Ureter (tissue), 1 donor: Measurements from ENCODE around the gene FNTB. TPM values are rescaled to one million over a fixed set of nuclear protein-coding genes. Genes with fewer than 3 reads are reported as not detected.
"Not testable (repeated sequence)": the region's sequence is repeated elsewhere in the genome, so short reads cannot be mapped to it uniquely, and the experiment has no call there.

ENCODE experiments used
- DNase-seq: peaks from one replicate; pipeline ENCODE4 v3.0.0-alpha.2; 2020; ENCODE audit warnings: low spot score
- total RNA-seq: library from RNA; stranded (reverse); gene quantifications from one replicate; pipeline ENCODE4 v1.2.4, GENCODE V29; 2023
- donor health status: DM: yes; HTN: yes; CAD: no.

Gene FNTB
- total RNA-seq, 1 donor from 2014 or later: 28.3 TPM

DNA sequence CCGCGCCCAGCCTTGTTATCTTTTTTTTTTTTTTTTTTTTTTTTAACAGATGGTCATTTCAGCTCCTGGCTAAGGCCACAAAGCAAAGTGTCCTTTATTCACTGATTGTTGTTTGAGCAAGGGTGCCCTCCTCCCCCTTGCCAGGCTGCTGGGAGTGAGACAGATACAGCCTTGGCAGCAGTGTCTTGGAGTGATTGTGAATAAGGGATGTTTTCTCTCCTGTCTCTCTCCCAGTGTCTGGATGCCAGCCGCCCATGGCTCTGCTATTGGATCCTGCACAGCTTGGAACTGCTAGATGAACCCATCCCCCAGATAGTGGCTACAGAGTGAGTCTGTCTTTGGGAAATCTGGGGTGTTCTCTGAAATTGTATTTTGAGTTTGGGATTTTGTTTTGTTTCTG, 28.7 kb downstream of the FNTB start:
- DNase-seq: no peak

DNA sequence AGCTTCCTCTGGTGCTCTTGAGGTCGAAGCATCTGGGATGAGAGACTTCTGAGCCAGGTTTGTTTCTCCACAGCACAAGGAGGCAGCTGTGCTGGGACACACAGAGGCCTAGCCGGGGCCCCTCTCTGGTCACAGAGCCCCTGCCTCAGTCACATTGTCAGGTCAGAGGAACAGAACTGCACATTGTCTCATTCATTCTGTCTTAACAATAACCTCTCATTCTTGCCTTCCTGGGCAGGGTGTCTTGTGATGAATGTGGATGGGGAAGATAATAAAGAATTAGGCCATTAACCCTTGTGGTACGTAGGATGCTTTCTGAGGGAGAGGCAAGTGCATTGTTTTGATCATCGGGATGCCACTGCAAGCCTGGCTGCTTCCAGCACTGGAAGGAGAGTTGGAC, 29.8 kb downstream of the FNTB start:
- DNase-seq: no peak

DNA sequence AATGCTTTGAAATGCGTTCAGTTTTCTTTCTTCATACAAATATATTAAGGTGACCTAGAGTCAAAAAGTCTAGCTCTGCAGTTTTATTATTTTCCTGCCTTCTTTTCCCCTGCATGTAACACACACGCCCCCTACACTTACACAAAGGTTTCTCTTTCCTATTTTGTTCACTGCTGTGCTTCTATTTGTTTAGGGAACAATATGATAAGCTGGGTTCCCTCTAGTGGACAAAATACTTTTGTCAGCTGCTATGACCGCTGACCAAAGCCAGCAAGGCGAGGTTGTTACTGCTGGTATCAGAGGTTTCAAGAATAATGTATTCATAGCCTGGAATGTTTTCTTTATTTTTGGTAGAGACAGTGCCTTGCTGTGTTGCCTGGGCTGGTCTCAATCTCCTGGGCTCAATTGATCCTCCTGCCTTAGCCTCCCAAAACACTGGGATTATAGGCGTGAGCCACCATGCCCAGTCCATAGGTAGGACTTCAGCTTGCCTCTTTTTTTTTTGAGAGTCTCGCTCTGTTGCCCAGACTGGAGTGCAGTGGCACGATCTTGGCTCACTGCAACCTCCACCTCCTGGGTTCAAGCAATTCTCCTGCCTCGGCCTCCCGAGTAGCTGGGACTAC, 33.4 kb downstream of the FNTB start:
- peak; percentile 49 for DNase-seq

DNA sequence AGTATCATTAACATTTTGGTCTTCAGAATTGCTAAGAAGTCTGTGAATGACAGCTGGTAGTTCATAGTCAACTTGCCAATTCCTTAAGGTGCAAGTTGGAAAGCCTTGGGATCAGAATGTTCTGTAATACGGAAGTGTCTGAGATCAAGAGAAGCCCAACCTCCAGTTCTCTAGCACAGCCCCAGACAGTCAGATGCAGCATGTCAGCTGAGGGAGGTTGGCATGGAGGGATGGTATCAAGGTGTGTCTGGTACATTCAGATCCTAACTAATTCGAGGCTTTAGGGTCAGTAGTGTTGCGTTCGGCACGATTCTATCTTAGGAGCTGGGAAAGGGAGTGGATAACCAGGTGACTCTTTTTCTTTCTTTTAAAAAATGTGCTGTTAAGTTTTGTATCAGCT, 38.3 kb downstream of the FNTB start:
- no peak for DNase-seq

DNA sequence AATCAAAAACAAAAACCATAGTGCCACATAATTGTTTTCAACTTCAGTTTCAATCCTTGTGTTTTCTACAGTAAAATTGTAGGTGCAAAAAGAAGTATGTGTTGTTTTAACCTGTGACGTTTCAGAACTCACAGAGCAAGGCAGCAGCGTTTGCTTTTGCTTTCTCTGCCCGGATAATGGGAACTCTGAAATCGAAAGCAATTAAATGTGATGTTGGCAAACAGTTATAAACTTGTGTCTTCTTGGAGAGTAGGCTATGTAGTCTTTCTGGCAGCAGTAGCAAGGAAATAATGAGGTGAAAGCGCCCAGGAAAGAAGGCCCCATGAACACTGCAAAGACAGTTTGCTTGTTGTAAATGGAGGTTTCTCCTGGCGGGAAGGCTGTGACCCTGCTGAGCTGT, 39.1 kb downstream of the FNTB start:
- DNase-seq: no peak

DNA sequence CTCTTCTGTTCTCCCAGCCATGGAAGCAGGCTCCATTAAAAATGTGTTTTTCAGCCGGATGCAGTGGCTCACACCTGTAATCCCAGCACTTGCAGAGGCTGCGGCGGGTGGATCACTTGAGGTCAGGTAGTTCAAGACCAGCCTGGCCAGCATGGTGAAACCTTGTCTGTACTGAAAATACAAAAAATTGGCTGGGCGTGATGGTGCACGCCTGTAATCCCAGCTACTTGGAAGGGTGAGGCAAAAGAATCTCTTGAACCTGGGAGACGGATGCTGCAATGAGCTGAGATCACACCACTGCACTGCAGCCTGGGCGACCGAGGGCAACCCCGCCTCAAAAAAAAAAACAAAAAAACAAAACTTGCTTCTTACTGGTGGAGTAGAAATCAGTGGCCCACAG, 39.8 kb downstream of the FNTB start:
- DNase-seq: no peak

DNA sequence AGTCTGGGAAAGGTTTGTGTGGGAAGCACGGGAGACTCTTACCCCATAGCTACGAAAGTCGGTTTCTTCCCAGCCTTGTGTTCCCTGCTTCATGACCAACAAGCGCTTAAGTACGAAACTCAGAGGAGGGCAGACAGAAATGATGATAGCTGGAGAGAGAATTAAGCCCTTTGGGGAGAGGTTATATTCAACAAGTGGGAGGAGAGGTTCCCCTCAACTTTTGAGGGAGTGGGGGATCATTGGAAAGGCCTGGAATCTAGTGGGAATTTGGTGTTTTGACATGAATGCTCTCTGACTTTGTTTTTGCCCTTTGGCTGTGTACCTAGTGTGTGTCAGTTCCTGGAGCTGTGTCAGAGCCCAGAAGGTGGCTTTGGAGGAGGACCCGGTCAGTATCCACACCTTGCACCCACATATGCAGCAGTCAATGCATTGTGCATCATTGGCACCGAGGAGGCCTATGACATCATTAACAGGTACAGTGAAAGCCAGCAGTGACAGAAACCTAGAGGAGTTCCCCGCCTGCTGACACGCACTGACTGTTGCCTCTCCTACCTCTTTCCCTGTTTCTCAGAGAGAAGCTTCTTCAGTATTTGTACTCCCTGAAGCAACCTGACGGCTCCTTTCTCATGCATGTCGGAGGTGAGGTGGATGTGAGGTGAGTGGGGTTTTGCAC, 40.6 kb downstream of the FNTB start:
- DNase-seq: no peak

DNA sequence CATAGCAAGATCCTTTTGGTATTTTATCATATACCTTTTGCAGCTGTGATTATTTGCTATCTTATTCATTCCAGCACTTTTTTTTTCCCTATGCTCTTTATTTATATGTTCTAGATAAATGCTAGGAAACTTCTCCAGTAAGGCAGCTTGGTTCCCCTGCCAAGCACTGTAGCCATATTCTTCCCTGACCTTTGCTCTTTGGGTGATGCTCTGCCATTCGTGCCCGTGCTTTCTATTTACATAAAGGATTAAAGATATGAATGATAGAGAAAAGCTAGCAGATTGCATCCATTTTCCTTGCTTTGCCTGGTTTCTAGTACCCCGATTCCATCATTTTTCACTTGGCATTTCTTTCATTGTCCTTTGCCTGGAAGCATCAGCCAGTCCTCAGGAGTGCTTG, 42.2 kb downstream of the FNTB start:
- no peak for DNase-seq

DNA sequence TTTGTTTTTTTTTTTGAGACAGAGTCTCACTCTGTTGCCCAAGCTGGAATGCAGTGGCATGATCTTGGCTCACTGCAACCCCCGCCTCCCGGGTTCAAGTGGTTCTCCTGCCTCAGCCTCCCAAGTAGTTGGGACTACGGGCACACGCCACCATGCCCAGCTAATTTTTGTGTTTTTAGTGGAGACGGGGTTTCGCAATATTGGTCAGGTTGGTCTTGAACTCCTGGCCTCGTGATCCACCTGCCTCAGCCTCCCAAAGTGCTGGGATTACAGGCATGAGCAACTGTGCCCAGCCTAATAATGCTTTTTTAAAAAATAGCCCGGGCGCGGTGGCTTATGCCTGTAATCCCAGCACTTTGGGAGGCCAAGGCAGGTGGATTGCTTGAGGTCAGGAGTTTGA, 44.6 kb downstream of the FNTB start:
- not testable (repeated sequence) for DNase-seq

DNA sequence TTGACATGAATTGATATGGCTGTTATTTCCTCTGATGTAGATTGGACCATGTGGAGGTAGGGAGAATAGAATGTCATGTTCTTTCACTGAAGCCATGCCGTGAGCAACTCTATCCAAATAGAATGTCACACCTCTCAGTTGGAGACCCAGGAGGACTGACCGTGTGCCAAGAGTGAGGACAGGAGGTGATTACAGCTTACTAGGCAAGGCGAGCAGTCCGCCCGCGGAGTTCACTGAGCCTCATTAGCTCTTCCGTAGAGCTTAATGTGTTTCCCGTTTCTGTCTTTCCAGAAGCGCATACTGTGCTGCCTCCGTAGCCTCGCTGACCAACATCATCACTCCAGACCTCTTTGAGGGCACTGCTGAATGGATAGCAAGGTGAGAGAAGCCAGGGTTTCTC, 45.6 kb downstream of the FNTB start:
- no peak for DNase-seq

DNA sequence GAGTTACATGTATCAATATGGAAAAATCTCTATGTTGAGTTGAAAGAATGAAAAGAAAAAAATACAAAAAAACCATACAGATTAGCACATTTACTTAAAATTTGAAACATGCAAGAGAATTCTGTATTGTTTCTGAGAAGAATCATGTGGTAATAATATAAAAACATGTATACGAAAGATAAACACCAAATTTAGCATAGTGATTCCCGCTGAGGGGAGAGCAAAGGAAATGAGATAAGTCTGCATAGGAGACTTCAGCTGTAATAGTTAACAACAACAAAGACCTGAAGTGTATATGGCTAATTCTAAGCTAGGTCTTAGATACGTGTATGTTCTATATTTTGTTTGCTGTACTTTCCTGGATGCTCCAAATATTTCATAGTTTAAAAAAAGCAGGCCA, 46.5 kb downstream of the FNTB start:
- no peak for DNase-seq

DNA sequence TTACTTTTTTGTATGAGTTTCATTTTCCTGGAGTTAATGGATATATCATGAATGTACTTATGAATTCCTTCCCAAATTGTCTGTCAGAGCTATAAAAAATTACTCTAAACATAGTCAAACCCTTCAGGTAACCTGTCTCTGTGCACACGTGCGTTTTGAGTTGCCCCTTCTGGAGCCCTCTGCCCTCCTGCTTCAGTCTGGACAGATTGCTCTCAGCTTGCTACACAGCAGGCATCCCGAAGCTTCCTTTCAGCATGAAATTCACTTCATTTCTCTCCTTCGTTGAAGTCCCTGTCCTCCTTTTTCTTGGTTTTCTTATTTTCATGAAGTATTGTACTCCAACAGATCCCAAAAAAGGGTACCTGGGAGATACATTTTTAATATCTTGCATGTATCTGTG, 47.3 kb downstream of the FNTB start:
- no peak for DNase-seq

DNA sequence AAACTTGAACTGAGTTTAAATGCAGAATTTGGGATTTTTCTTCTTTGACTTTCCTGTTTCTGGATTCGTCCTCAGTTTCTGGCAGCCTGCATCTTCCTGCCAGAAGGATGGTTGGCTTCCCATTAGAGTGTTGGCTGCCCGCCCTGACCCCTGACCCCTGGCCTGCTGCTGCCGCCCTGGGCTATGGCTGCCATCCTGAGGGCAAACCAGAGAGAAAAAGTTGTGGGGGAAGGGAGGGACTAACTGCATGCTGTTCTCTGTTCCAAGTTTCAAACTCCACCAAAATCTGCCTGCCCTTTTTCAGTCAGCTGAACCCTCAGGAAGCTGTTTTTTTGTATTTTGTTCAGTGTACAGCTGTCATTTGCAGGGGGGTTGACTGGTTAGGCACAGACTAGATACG, 48.4 kb downstream of the FNTB start:
- DNase-seq: peak; percentile 57

DNA sequence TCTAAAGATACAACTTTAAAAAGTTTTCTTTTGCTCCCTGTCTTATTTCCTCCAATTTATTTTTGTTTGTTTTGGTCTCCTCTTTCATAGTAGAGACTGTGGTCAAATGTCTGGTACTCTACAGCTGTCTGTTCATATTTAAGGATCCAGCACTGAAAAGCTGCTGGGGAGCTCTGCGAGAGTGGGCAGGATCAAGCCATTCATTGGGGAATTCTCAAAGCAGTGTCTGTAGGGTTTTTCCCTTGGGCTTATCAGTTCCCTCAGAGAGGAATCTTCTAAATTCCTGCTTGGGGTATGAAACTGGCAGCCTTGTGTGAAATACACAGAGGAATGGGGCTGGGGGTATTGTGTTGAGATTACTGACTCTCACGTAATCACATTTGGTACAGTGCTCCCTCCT, 52.3 kb downstream of the FNTB start:
- DNase-seq: no peak

DNA sequence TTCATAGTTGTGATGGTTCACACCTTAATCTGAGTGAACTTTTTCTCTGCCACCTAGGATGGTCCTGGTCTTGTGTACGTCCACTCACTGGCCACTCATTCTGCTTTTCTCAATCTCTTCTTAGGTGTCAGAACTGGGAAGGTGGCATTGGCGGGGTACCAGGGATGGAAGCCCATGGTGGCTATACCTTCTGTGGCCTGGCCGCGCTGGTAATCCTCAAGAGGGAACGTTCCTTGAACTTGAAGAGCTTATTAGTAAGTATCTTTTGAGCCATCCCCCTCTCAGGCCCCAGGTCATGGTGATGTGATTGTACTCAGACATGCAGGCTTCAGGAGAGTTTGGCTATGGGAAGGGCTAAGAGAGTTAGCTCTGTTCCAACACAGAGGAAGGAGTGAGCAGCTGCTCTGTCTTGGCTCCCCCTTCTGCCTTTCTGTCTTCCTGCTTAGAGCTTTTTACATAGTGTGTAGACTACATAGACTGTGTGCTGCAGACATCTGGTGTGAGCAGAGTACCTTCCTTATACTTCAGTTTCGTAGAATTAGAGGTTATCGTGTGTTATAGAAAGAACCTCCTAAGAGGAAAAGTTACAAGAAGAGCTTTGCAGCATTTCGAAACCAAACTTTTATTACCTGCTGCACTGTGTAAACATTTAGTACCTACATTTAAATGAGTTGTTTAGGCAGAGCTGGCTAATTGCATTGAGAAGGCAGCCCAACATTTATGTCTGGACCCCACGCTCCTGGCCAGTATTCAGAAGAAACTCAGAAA, 54.2 kb downstream of the FNTB start:
- no peak for DNase-seq

DNA sequence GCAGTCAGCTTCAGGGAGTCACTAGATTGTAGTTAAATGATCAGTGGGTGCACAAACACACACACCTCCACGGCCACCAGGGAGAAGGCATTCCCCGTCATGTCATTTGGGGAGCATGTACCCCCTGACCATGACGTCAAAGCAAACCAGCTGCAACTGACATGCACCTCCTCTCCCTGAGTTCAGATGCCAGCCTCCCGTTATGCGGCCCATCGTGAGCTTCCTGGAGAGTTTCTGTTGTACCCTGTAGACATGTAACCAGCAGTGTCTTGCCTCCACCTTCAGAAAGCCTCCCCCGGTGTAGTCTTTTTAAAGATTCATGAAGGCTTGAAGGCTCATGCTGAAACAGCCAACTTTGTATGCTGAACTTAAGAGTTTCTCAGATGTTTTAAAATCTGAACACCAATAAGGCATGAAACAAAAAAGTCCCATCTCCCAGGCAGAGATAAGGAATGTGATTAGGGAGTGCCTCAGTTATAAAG, 54.8 kb downstream of the FNTB start:
- DNase-seq: no peak

DNA sequence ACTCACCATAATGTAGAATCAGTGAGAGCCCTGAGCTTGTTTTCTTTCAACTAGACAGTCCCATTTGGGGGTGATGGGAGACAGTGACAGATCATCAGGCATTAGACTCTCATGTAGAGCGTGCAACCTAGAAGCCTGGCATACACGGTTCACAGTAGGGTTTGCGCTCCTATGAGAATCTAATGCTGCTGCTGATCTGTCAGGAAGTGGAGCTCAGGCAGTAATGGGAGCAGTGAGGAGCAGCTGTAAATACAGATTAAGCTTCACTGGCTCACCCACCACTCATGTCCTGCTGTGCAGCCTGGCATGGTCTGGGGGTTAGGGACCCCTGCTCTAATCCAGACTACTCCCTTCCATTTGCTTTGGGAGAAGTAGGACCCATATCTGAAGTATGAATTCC, 55.6 kb downstream of the FNTB start:
- DNase-seq: no peak

DNA sequence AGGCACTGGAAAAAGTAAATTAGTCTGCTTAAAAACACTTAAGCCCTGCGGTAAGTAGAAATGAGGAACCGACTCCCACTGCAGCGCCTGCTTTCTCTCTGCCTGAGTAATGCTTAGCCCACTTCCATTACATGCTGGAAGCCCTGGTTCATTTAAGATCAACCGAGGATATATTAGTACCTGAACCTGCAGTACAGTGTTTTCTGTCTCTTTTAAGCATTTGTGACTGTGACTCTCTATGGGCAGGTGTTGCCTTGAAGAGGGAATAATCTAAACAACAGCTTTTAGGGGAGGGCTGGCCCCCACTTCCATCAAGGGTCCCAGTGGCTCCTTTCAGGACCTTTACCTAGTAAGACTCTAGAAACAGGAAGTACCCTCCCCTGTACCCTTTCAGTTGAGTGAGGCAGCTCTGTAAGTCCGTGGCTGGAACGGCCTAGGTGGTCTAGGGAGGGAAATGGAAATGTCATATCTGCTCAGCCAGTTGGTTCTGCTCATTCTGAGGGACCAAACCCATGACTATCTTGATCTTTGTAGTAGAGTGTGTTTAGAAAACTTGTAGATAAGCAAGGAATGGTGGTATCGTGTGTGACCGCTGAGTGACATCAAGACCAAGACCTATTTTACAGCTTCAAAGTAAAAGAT, 56.2 kb downstream of the FNTB start:
- no peak for DNase-seq

DNA sequence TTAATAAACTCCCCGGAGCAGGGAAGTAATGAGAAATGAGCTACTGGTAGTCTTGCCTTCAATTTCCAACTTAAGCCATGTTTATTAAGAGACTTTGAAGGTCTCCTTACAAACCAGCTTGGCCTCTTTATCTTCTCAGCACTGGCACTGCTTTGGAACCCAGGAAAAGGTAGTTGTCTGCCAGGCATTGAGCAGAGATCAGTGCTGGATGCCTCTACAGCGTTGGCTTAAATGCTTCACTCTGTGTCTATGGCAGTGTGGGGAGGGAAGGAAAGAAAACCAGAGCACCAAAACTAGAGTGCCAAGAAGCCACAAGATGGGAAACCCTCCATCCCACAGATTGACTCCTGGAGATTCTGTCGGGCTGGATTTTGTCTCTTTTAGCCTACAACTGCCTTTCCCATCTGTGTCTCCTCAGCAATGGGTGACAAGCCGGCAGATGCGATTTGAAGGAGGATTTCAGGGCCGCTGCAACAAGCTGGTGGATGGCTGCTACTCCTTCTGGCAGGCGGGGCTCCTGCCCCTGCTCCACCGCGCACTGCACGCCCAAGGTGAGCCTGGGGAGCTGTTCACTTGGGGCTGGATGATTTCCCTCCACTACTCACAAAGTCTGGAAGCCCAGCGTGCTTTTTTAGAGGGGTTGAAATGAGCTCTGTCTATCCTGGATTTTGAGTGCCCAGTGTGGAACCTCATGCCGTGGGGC, 57.3 kb downstream of the FNTB start:
- no peak for DNase-seq

DNA sequence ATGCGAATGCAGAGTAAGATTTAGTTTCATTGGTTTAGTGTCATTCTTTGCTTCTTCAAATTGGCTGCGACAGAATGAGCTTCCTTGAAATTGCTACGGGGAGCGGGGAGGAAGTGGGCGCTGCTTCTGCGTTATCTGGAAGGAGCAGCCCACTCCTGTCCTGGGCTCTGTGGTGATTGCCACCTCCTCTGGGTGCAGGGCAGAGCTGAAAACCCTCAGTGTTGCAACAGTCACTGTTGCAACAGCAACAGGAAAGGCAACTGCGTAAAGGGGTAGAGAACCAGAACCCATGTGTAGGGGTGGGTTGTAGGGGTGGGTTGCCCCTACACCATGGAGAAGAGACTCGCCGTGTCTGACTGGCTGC, 57.9 kb downstream of the FNTB start:
- DNase-seq: no peak

DNA sequence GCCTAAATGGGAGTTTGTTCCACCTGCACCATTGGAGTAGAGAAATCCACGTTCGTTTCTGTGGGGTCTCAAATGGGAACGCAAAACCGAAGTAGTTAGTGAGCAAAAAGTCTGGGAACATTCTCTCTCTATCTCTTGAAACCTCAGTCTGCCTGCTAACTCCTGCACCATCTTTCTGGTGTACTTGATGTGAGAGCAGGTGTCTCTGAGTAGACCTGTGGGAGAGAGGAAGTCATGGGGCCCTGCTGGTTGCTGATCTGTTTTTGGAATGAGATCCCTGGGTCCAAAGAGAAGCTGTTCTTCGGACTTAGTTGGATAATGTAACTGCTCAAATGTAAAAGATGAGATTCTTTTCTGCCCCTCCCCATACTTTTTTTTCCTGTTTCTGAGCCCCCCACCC, 58.3 kb downstream of the FNTB start:
- DNase-seq: no peak

DNA sequence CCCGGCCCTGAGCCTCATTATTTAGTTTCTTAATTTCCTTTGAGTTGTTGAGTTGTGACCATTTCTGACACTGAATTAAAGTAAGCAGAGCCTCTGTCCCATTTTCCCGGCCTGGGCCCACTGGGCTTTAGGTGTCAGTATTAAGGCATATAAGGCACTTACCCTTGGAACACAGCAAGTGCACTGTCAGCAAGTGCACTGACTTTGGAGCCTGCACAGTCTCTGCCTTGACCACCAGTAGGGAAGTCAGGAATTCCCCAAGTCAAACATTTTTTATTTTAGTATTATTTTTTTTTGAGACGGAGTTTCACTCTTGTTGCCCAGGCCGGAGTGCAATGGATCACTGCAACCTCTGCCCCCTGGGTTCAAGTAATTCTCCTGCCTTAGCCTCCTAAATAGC, 59.0 kb downstream of the FNTB start:
- DNase-seq: no peak
